ENCODE measurements around the gene GJB3.

- TF ChIP-seq FOXM1 (IDR thresholded peaks at IDR 0.05; ENCODE audit: borderline replicate concordance) (no peak), BHLHE40 (IDR thresholded peaks at IDR 0.05; ENCODE audit: borderline replicate concordance) (no peak), TARDBP (IDR thresholded peaks at IDR 0.05) (no peak), ELF4 (IDR thresholded peaks at IDR 0.05) (no peak), SP1 (IDR thresholded peaks at IDR 0.05) (no peak), FOXK2 (IDR thresholded peaks at IDR 0.05) (no peak), CTBP1 (IDR thresholded peaks at IDR 0.05; ENCODE audit: borderline replicate concordance) (no peak)
These were observed 10.0 kb upstream of the GJB3 start for GRCh38 chr1:34770891-34771504.

All from HEK293T (cell line).